Measurements from ENCODE around the gene SHROOM3. TPM values are rescaled to one million over a fixed set of nuclear protein-coding genes. Genes with fewer than 3 reads are reported as not detected.

SHROOM3 gene
- total RNA-seq, 1 donor from 2014 or later: 16.2 TPM

- no peak for TF ChIP-seq CTCF (IDR thresholded peaks at IDR 0.05; ENCODE audit: borderline replicate concordance)
- no peaks in the 10 kb centered on the region for H3K9me3 ChIP-seq (replicated peaks)
- intact Hi-C loops (cut with micrococcal nuclease): no loop called here
These were observed 113.7 kb downstream of the SHROOM3 start for GRCh38 chr4:76548704-76549103.

GRCh38 chr4:76549765-76550164, 114.7 kb downstream of the SHROOM3 start:
- Histone ChIP-seq H3K27ac (replicated peaks) (no peak overlapping the region), H3K4me1 (peaks cover 5% of the 10 kb centered on the region), H3K4me3 (no peak overlapping the region), H3K36me3 (no peaks in the 10 kb centered on the region), H3K27me3 (ENCODE audit: low read depth) (no peaks in the 10 kb centered on the region), H3K9me3 (replicated peaks) (no peaks in the 10 kb centered on the region)
- no peak for TF ChIP-seq CTCF (IDR thresholded peaks at IDR 0.05; ENCODE audit: borderline replicate concordance)
- intact Hi-C loops (cut with micrococcal nuclease): no loop called here
- no peak for DNase-seq

More at GRCh38 chr4:76548704-76549103, 113.7 kb downstream of the SHROOM3 start:
- Histone ChIP-seq H3K36me3 (no peaks in the 10 kb centered on the region), H3K4me1 (peaks cover 5% of the 10 kb centered on the region), H3K27ac (replicated peaks) (no peak overlapping the region), H3K4me3 (no peak overlapping the region), H3K27me3 (ENCODE audit: low read depth) (no peaks in the 10 kb centered on the region)
- DNase-seq: no peak

GRCh38 chr4:76550966-76551780, 116.1 kb downstream of the SHROOM3 start:
- DNase-seq: no peak
- Histone ChIP-seq H3K36me3 (no peaks in the 10 kb centered on the region), H3K4me1 (peaks cover 5% of the 10 kb centered on the region), H3K4me3 (no peak overlapping the region), H3K27ac (replicated peaks) (no peak overlapping the region), H3K9me3 (replicated peaks) (no peaks in the 10 kb centered on the region), H3K27me3 (ENCODE audit: low read depth) (no peaks in the 10 kb centered on the region)
- TF ChIP-seq CTCF (IDR thresholded peaks at IDR 0.05; ENCODE audit: borderline replicate concordance): no peak
- intact Hi-C loops (cut with micrococcal nuclease): no loop called here

GRCh38 chr4:76554630-76555029, 119.6 kb downstream of the SHROOM3 start:
- H3K9me3 ChIP-seq (replicated peaks): no peaks in the 10 kb centered on the region
- intact Hi-C loops (cut with micrococcal nuclease): no loop called here
- no peaks in the 10 kb centered on the region for H3K27me3 ChIP-seq (ENCODE audit: low read depth)
- TF ChIP-seq CTCF (IDR thresholded peaks at IDR 0.05; ENCODE audit: borderline replicate concordance): no peak
- no peak for DNase-seq
- H3K27ac ChIP-seq (replicated peaks): no peak overlapping the region
- no peak overlapping the region for H3K4me3 ChIP-seq
- H3K36me3 ChIP-seq: no peaks in the 10 kb centered on the region
- H3K4me1 ChIP-seq: no peaks in the 10 kb centered on the region

GRCh38 chr4:76556452-76556851, 121.4 kb downstream of the SHROOM3 start:
- H3K4me3 ChIP-seq: no peak overlapping the region
- H3K27me3 ChIP-seq (ENCODE audit: low read depth): no peaks in the 10 kb centered on the region
- no peaks in the 10 kb centered on the region for H3K9me3 ChIP-seq (replicated peaks)
- H3K4me1 ChIP-seq: peaks cover 5% of the 10 kb centered on the region
- no peak for DNase-seq
- no peak for TF ChIP-seq CTCF (IDR thresholded peaks at IDR 0.05; ENCODE audit: borderline replicate concordance)
- no peak overlapping the region for H3K27ac ChIP-seq (replicated peaks)
- intact Hi-C loops (cut with micrococcal nuclease): no loop called here
- H3K36me3 ChIP-seq: no peaks in the 10 kb centered on the region
